ENCODE measurements around the gene ERVV-1.
"Not testable (repeated sequence)": the region's sequence is repeated elsewhere in the genome, so short reads cannot be mapped to it uniquely, and the experiment has no call there.

Gene ERVV-1

GRCh38 chr19:53015730-53016129 is 2.0 kb downstream of the ERVV-1 start:
- no peak for DNase-seq (ENCODE audit: low read depth, low spot score)
- no peak overlapping the region for H3K27ac ChIP-seq

DNA sequence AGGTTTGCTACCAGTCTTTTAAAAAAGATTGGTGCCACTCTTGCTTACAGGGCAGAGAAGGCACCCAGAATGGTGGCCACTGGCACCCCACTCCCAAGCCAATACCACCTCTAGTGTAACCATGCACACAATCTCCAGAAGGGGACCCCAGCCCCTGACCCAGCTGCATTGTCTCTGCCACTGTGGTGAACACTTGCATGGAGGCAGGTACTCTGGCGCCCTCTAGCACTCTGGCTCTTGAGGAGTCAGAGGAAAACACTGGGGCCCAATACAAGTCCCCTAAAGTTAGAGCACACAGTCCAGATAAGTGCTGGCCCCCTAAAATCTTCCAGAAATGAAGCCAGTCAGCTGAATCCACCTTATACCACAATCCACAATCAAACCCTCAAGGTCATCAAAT is 6.0 kb downstream of the ERVV-1 start:
- DNase-seq (ENCODE audit: low read depth, low spot score), result no peak
- no peak overlapping the region for H3K27ac ChIP-seq

- H3K27ac ChIP-seq; DNase-seq (ENCODE audit: low read depth, low spot score): not testable (repeated sequence)
These were observed 14.6 kb downstream of the ERVV-1 start for GRCh38 chr19:53028306-53028705.

DNA sequence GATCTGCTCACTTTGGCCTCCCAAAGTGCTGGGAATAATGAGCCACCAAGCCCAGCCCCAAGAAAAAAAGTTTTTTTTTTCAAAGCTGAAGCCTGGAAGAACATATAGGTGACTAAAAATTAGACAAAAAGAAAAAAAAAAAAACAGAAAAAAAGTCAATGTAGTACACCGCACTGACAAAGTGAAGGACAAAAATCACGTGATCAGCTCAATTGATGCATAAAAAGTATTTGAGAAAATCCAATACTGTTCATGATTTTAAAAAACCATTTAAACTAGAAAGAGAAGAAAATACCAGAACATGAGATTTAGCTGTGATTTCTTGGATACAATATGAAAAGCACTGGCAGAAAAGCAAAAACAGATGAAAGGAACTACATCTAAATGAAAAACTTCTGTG is 20.3 kb downstream of the ERVV-1 start:
- no peak overlapping the region for H3K27ac ChIP-seq
- DNase-seq (ENCODE audit: low read depth, low spot score), result no peak

GRCh38 chr19:53034948-53035675 is 21.4 kb downstream of the ERVV-1 start:
- peak overlapping the region; percentile 13 for H3K27ac ChIP-seq
- DNase-seq (ENCODE audit: low read depth, low spot score), result peak; percentile 40

- no peak for DNase-seq (ENCODE audit: low read depth, low spot score)
- no peak overlapping the region for H3K27ac ChIP-seq
These were observed 23.7 kb downstream of the ERVV-1 start for GRCh38 chr19:53037101-53038097.

DNA sequence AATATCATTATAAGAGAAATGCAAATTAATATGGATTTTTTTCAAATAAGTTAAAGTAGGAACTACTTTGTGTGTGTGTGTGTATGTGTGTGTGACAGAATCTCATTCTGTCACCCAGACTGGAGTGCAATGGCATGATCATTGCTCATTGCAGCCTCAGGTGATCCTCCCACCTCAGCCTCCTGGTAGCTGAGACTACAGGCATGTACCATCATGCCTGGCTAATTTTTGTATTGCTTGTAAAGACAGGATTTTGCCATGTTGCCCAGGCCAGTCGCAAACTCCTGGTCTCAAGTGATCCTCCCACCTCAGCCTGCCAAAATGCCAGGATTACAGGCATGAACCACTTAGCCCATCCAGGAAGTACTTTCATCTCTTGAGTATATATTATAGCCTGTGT is 27.6 kb downstream of the ERVV-1 start:
- peak; percentile 27 for DNase-seq (ENCODE audit: low read depth, low spot score)
- no peak overlapping the region for H3K27ac ChIP-seq

DNA sequence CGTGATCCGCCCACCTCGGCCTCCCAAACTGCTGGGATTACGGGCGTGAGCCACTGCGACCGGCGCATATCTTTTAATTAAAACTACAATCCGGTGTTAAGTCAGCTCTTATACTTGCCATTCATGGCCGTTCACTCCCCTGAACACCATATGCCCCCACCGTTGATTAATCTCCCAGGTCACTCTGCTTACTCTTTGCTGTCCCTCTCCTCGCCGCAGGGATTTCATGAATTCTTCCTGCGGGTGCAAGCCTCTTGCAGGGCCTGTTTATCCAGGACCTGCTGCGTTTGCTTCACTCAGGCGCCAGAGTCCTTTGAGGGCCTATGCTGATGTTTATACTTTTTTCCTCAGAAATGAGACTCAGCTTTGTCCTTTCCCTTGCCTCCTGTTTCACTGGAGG is 31.8 kb downstream of the ERVV-1 start:
- no peak overlapping the region for H3K27ac ChIP-seq
- no peak for DNase-seq (ENCODE audit: low read depth, low spot score)

DNA sequence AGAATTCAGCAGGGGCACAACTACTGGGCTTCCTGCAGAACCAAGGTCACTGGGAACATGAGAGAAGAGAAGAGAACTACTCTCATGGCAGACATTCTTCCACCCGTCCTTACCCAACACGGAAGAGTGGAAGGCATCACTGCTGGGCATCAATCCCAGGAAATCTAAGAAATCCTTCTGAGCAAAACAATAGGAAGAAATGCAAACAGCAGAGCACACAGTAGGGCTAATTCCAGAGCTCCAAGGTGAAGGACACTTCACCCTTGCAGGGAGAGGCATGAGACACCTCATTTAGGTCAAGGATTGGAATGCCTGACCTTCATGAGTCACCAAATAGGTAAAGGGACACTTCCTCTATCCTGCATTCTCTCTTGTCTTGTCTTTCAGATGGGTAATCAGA is 33.7 kb downstream of the ERVV-1 start:
- no peak for DNase-seq (ENCODE audit: low read depth, low spot score)
- H3K27ac ChIP-seq, result no peak overlapping the region

GRCh38 chr19:53055117-53055516 is 41.4 kb downstream of the ERVV-1 start:
- peak overlapping the region; percentile 47 for H3K27ac ChIP-seq
- DNase-seq (ENCODE audit: low read depth, low spot score), result peak; percentile 44

- DNase-seq (ENCODE audit: low read depth, low spot score), result no peak
- H3K27ac ChIP-seq, result no peak overlapping the region
These were observed 44.3 kb downstream of the ERVV-1 start for GRCh38 chr19:53057904-53058580.

Data from epithelial cell of prostate (primary cell).